Raji (cell line): ENCODE measurements around the gene RETREG2.
A peak's percentile ranks its signal among the peaks of the same experiment; 100 is the strongest.

Experiments
- POLR2A ChIP-seq: IDR thresholded peaks from 2 replicates; pipeline ENCODE4 v1.6.1; 2011; ENCODE audit warnings: low read depth, low read length, control low read depth; ENCODE audit not compliant: insufficient read depth

RETREG2 gene

DNA sequence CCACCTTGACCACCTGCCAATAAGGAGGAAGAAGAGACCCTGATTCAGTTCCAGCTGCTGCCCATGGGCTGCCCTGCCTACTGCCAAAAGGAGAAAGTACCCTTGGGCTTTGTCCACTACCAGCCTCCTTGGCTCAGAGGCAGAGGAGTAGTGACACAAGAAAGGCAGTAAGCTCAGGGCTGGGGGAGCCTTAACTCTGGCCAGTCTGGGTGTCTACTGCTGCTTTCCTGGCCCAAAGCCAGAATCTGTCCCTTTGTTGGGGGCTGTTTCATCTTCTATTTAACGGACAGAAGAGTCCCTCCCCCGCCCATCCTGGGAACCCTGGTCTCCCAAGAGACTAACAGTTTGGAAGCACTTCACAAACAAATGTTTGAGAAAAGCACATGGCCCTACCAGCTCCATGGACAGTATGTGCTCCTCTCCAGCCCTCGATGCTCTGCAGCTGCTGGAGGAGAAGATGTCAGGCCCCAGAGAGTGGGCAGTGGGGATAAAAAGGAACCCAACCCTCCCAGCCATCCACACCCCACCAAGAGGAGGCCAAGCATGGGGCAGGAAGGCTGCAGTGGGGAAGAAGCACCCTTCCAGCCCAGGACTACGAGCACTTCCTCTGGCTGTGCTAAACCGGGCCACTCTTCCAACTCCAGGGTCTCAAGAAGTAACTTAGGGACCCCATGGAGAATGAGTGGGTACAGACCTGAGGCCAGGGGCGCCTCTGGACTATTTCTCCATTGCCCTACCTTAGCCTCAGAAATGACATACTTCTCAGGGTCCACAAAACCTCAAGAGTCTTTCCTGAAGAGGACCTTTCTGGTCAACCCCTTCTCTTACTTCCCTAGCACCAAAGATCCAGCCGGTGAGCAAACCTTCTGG, 50.2 kb downstream of the RETREG2 start:
- no peak for TF ChIP-seq POLR2A

DNA sequence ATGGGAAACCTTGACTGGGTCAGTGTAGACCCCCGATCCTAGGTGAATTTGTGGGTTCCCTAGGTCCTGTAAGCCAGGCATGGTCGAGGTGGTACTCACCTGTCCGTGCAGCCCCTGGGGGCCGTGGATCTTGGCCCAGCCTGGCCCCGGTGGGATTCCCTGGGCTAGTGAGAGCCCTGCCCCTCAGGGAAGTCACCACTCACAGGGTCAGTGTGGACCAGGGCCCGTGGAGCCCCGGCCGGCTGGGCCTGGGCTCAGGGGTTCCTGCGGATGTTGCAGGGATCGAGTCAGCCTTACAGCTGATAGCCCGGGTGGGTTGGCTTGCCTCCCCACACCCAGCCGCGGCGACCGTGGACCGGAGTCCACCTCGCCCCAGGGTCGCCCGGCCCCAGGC, 50.8 kb downstream of the RETREG2 start:
- no peak for TF ChIP-seq POLR2A

DNA sequence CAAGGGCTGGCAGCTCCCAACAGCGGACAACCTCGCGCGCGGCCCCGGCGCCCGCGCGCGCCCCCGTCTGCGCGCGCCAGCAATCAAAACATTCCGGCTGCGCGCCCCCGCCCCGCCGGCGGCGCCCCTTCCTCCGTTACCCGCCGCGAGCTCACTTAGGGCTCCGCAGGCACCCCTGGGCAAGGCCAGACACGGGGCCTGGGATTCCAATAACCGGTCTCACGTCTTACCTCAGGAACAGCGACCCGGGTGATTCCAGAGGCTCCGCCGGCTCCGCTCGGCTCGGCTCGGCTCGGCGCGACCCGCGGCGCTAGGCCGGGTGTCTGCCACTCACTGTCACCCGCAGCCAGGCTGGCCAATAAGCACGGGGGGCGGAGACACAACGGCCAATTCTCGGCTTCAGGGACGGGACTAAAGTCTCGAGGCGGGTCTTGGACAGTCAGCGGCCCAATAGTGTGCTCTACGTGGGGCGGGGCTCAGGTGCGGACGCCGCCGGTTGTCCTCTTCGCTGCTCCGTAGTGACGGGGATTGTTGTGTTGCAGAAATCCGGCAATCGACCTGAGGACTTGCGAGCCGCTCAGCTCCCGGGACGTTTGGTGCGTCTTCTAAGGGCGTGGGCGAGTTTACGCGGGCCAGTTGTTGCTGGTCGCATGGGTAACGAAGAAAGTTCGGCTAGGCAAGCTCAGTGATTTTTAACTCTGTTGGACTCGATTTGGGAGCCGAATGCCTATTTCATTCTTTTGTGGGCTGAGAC, 51.4 kb downstream of the RETREG2 start, which contains the start of the genes ANKZF1 and ATG9A:
Gene ANKZF1, plus strand, starts transcription at position 502 of the 754 bp plus-strand sequence. CDS start 452 bp downstream, outside the sequence.
Gene ATG9A, minus strand, starts transcription at position 332 of the 754 bp plus-strand sequence. CDS start 1,612 bp downstream, outside the sequence.
- peak; percentile 87 for TF ChIP-seq POLR2A

DNA sequence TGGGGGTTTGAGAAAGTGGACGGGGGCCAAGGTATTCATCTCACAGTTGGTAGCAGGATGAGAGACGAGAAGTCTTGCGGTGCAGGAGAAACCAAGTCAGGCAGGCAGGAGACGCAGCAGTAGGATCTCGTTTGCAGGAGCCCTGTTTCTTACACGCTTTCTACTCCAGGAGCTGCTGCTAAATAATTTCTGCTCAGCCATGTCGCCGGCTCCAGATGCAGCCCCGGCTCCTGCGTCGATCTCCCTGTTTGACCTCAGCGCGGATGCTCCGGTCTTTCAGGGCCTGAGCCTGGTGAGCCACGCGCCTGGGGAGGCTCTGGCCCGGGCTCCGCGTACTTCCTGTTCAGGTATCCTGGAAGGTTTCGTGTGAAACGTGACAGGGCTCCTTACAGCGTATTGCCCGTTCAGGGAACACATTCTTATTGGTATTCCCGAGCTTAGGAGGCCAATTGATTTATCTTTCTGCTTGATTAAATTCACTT, 52.0 kb downstream of the RETREG2 start:
- no peak for TF ChIP-seq POLR2A

DNA sequence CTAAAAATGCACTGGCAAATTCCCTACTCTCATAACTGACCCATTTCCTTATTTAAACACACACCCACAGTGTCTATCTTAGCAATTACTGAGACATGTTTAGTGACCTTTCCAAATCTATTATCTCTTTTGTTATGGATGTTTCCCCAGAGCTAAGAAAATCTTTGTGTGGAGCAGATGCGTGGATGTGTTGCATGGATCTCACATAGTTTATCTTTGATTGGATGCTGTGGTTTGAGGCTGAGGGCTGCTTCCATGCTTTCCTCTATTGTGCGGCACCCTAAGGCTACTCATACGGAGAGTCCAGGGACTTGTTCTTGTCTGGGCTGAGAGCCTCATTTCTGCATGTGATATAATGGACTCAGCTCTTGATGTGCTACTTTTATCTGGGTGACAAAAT, 56.3 kb downstream of the RETREG2 start:
- no peak for TF ChIP-seq POLR2A
